ENCODE data around the gene NFATC2.

GRCh38 chr20:51412951-51413481 lies 129.5 kb downstream of the NFATC2 start:
- TF ChIP-seq CTCF (tag by site-specific recombination; IDR thresholded peaks at IDR 0.05), result no peak
- no peak for TF ChIP-seq ZNF785 (tag by site-specific recombination; IDR thresholded peaks at IDR 0.05)
- no peak for TF ChIP-seq ZNF501 (tag by site-specific recombination; IDR thresholded peaks at IDR 0.05)
- TF ChIP-seq ZNF530 (tag by site-specific recombination; IDR thresholded peaks at IDR 0.05; ENCODE audit: low read depth), result no peak
- TF ChIP-seq KLF7 (tag by site-specific recombination; IDR thresholded peaks at IDR 0.05; ENCODE audit: borderline replicate concordance), result no peak
- TF ChIP-seq ZNF112 (tag by site-specific recombination; IDR thresholded peaks at IDR 0.05), result no peak
- no peak for TF ChIP-seq ZNF580 (tag by site-specific recombination; IDR thresholded peaks at IDR 0.05)

Measured in HEK293 (cell line).